T-helper 2 cell treated with Interferon-gamma antibody and Interleukin-4, amounts not matched to agents 5 μg/mL and 100 μg/mL, for 36 hours (primary cell): ENCODE data around the gene RNASEH2A.
"Not testable (repeated sequence)": the region's sequence is repeated elsewhere in the genome, so short reads cannot be mapped to it uniquely, and the experiment has no call there.

Source experiments
- DNase-seq: peaks from one replicate; pipeline ENCODE4 v3.0.0; 2021; ENCODE audit warnings: low spot score
- H3K27ac Mint-ChIP-seq: one replicate; pipeline ENCODE4 v1.8.0; 2021; ENCODE audit warnings: mild to moderate bottlenecking, mixed read lengths
- H3K27me3 Mint-ChIP-seq: one replicate; pipeline ENCODE4 v1.8.0; 2021; ENCODE audit warnings: low read depth, mixed read lengths
- H3K36me3 Mint-ChIP-seq: one replicate; pipeline ENCODE4 v1.8.0; 2021; ENCODE audit warnings: low read depth, mixed read lengths
- H3K4me1 Mint-ChIP-seq: one replicate; pipeline ENCODE4 v1.8.0; 2021; ENCODE audit warnings: low read depth, mixed read lengths
- H3K4me3 Mint-ChIP-seq: one replicate; pipeline ENCODE4 v1.8.0; 2022; ENCODE audit warnings: mild to moderate bottlenecking, moderate library complexity, mixed read lengths
- H3K9me3 Mint-ChIP-seq: one replicate; pipeline ENCODE4 v1.8.0; 2021; ENCODE audit warnings: mixed read lengths

RNASEH2A gene

DNA sequence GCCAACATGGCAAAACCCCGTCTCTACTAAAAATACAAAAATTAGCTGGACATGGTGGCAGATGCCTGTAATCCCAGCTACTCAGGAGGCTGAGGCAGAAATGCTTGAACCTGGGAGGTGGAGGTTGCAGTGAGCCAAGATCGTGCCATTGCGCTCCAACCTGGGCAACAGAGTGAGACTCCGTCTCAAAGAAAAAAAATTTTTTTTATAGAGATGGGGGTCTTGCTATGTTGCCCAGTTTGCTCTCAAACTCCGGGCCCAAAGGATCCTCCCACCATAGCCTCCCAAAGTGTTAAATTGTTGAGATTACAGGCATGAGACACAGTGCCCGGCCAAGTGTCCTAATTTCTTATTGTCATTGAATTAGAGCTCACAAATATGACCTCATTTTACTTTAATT lies 10.8 kb downstream of the RNASEH2A start:
- H3K9me3 Mint-ChIP-seq, H3K4me1 Mint-ChIP-seq, H3K4me3 Mint-ChIP-seq, H3K27ac Mint-ChIP-seq, DNase-seq, H3K27me3 Mint-ChIP-seq: not testable (repeated sequence)
- peaks cover 18% of the 10 kb centered on the region for H3K36me3 Mint-ChIP-seq

- not testable (repeated sequence) for H3K4me3 Mint-ChIP-seq, H3K9me3 Mint-ChIP-seq, DNase-seq, H3K27ac Mint-ChIP-seq, H3K27me3 Mint-ChIP-seq, H3K4me1 Mint-ChIP-seq
- peaks cover 14% of the 10 kb centered on the region for H3K36me3 Mint-ChIP-seq
Observed at GRCh38 chr19:12817810-12818209, 11.4 kb downstream of the RNASEH2A start.

DNA sequence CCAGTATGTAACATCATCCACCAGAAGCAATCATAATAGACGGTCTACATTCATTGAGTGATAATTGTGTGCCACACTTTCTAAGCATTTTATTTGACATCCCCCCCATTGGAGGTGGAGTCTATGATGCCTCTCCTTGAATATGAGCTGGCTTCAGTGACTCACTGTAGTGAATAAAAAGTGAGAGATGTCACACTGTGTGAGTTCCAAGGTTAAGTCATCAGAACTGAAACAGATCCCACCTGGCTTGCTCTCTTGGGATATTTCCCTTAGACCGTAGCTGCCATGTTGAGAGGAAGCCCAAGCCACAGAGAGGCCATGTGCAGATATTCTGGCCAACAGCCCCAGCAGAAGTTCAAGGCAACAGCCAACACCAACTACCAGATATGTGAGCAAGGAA lies 15.4 kb downstream of the RNASEH2A start:
- Mint-ChIP-seq H3K4me1 (peaks cover 9% of the 10 kb centered on the region), H3K27ac (no peak overlapping the region), H3K36me3 (no peaks in the 10 kb centered on the region), H3K9me3 (no peaks in the 10 kb centered on the region), H3K27me3 (peaks cover 13% of the 10 kb centered on the region), H3K4me3 (no peak overlapping the region)
- DNase-seq, result no peak

- no peaks in the 10 kb centered on the region for H3K36me3 Mint-ChIP-seq
- no peaks in the 10 kb centered on the region for H3K9me3 Mint-ChIP-seq
- no peak overlapping the region for H3K27ac Mint-ChIP-seq
- peaks cover 12% of the 10 kb centered on the region for H3K4me1 Mint-ChIP-seq
- H3K4me3 Mint-ChIP-seq, result peak overlapping the region; percentile 54
- DNase-seq, result peak; percentile 25
- H3K27me3 Mint-ChIP-seq, result peaks cover 36% of the 10 kb centered on the region
Observed at GRCh38 chr19:12825254-12826131, 19.1 kb downstream of the RNASEH2A start.

- Mint-ChIP-seq H3K9me3 (no peaks in the 10 kb centered on the region), H3K27me3 (peaks cover 55% of the 10 kb centered on the region), H3K27ac (no peak overlapping the region), H3K4me1 (peaks cover 18% of the 10 kb centered on the region), H3K36me3 (no peaks in the 10 kb centered on the region), H3K4me3 (no peak overlapping the region)
- peak; percentile 45 for DNase-seq
Observed at GRCh38 chr19:12828494-12828893, 22.1 kb downstream of the RNASEH2A start.

DNA sequence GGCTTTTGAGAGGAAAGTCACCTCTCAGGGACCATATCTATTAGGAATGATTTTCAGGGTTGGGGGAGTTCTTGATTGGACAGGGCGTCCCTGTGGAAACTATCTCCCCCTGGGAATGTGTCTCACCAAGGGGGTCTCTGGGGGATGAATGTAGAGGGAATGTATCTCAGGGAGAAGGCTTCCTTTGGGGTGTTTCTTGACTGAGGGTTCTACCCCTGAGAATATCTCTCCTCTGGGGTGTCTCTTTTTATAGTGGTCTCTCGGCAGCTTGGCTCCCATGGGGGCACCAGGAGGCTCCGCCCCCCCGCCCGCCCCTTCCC lies 27.0 kb downstream of the RNASEH2A start:
- DNase-seq, result no peak
- Mint-ChIP-seq H3K36me3 (no peaks in the 10 kb centered on the region), H3K27me3 (peaks cover 72% of the 10 kb centered on the region), H3K4me3 (peak overlapping the region; percentile 63), H3K9me3 (no peaks in the 10 kb centered on the region), H3K4me1 (peaks cover 17% of the 10 kb centered on the region), H3K27ac (peak overlapping the region; percentile 1)

GRCh38 chr19:12833738-12834565 lies 27.6 kb downstream of the RNASEH2A start:
- no peaks in the 10 kb centered on the region for H3K36me3 Mint-ChIP-seq
- H3K9me3 Mint-ChIP-seq, result no peaks in the 10 kb centered on the region
- no peak overlapping the region for H3K27ac Mint-ChIP-seq

DNA sequence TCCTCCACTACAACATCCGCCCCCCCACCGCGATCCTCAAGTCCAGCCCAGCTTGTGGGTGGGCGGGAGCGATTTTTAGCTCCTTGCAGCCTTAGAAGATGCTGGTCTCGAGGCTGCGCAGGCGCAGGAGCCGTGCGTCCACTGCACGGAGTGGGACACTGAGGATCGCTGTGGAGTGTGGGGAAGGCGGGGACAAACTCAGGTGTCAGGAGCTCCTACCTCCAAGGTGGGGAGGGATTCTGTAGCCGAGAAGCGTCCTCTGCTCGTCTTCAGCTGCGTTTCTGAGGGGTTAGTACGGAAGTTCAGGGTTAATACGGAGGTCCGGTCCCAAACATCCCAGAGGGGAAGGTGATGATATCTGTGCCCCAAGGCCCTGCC lies 28.2 kb downstream of the RNASEH2A start, which contains the start of gene RTBDN:
TSS of gene RTBDN (minus strand) at position 14 of the 378 bp plus-strand sequence. CDS start 4,600 bp downstream, outside the sequence.
- Mint-ChIP-seq H3K27ac (peak within 1 kb of the TSS; percentile 1), H3K27me3 (peaks cover 71% of the 10 kb centered on the region), H3K9me3 (no peaks in the 10 kb centered on the region), H3K4me1 (peaks cover 23% of the 10 kb centered on the region), H3K4me3 (peak within 1 kb of the TSS; percentile 63), H3K36me3 (no peaks in the 10 kb centered on the region)
- DNase-seq, result no peak

More at GRCh38 chr19:12833738-12834565, 27.6 kb downstream of the RNASEH2A start:
- Mint-ChIP-seq H3K4me1 (peaks cover 18% of the 10 kb centered on the region), H3K4me3 (peak overlapping the region; percentile 57), H3K27me3 (peaks cover 70% of the 10 kb centered on the region)
- DNase-seq, result peak; percentile 18

GRCh38 chr19:12834976-12835757 lies 28.8 kb downstream of the RNASEH2A start:
- Mint-ChIP-seq H3K27ac (no peak overlapping the region), H3K36me3 (no peaks in the 10 kb centered on the region), H3K4me1 (peaks cover 24% of the 10 kb centered on the region), H3K9me3 (no peaks in the 10 kb centered on the region), H3K4me3 (no peak overlapping the region), H3K27me3 (peaks cover 71% of the 10 kb centered on the region)
- DNase-seq, result no peak

- Mint-ChIP-seq H3K27me3 (peaks cover 78% of the 10 kb centered on the region), H3K36me3 (no peaks in the 10 kb centered on the region), H3K4me1 (peaks cover 33% of the 10 kb centered on the region), H3K9me3 (no peaks in the 10 kb centered on the region), H3K27ac (no peak overlapping the region), H3K4me3 (no peak overlapping the region)
- no peak for DNase-seq
Observed at GRCh38 chr19:12836529-12836863, 30.1 kb downstream of the RNASEH2A start.

DNA sequence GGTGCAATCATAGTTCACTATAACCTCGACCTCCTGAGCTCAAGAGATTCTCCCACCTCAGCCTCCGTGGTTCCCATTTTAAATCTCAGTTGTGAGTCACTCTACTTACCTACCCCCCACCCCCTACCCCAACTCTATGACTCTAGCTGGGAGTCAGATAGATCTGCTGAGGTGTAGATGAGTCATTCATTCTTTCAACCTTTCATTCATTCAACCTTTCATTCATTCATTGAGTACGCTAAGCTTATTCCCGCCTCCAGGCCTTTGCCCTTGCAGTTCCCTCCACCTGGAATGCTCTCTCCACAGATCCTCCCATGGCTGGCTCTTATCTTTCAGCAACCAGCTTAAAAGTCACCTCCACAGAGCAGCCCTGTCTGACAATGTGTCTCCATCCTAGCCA lies 30.8 kb downstream of the RNASEH2A start:
- Mint-ChIP-seq H3K9me3 (no peaks in the 10 kb centered on the region), H3K27ac (no peak overlapping the region), H3K4me1 (peaks cover 38% of the 10 kb centered on the region), H3K4me3 (peak overlapping the region; percentile 24), H3K27me3 (peaks cover 78% of the 10 kb centered on the region), H3K36me3 (no peaks in the 10 kb centered on the region)
- DNase-seq, result no peak

GRCh38 chr19:12838182-12838885 lies 31.9 kb downstream of the RNASEH2A start, which contains the start of gene MAST1:
Gene MAST1, plus strand, starts transcription at chr19:12838515. Its CDS starts 58 bp downstream, at chr19:12838573.
- peaks cover 32% of the 10 kb centered on the region for H3K4me1 Mint-ChIP-seq
- DNase-seq, result peak; percentile 56
- H3K4me3 Mint-ChIP-seq, result peak within 1 kb of the TSS; percentile 70
- no peaks in the 10 kb centered on the region for H3K36me3 Mint-ChIP-seq
- peak within 1 kb of the TSS; percentile 16 for H3K27ac Mint-ChIP-seq
- peaks cover 74% of the 10 kb centered on the region for H3K27me3 Mint-ChIP-seq
- no peaks in the 10 kb centered on the region for H3K9me3 Mint-ChIP-seq
